Loucy (cell line): ENCODE results near the gene FOXP3.

ENCODE experiments used
- H2AFZ ChIP-seq: fragments of 200-600 bp; sonication (generic); 2 replicates; pipeline ENCODE4 v1.6.0; 2016; ENCODE audit warnings: antibody characterized with exemption, mild to moderate bottlenecking, low read length, moderate library complexity
- H3F3A ChIP-seq: fragments of 200-600 bp; 2 replicates; pipeline ENCODE4 v1.6.0; 2016; ENCODE audit warnings: antibody characterized with exemption, low read depth, mild to moderate bottlenecking
- H3K27me3 ChIP-seq: fragments of 200-600 bp; sonication (generic); 2 replicates; pipeline ENCODE4 v1.6.1; 2014; ENCODE audit warnings: low read length, mild to moderate bottlenecking; ENCODE audit not compliant: insufficient read depth, poor library complexity, severe bottlenecking
- H3K36me3 ChIP-seq: fragments of 200-600 bp; sonication (generic); 2 replicates; pipeline ENCODE4 v1.6.1; 2016; ENCODE audit warnings: low read length; ENCODE audit not compliant: insufficient read depth
- H3K4me1 ChIP-seq: fragments of 200-600 bp; sonication (generic); 2 replicates; pipeline ENCODE4 v1.5.1; 2014; ENCODE audit warnings: low read length, mild to moderate bottlenecking; ENCODE audit not compliant: insufficient read depth, poor library complexity, severe bottlenecking
- H3K4me2 ChIP-seq: fragments of 200-600 bp; sonication (generic); 2 replicates; pipeline ENCODE4 v1.6.0; 2014; ENCODE audit warnings: antibody characterized with exemption, low read length, low read depth, mild to moderate bottlenecking; ENCODE audit not compliant: poor library complexity, severe bottlenecking
- H3K4me3 ChIP-seq: fragments of 200-600 bp; sonication (generic); 2 replicates; pipeline ENCODE4 v1.5.1; 2014; ENCODE audit warnings: low read length, mild to moderate bottlenecking, mixed read lengths; ENCODE audit not compliant: poor library complexity, severe bottlenecking
- H3K79me2 ChIP-seq: fragments of 200-600 bp; sonication (generic); 2 replicates; pipeline ENCODE4 v1.6.1; 2014; ENCODE audit warnings: low read length; ENCODE audit not compliant: insufficient read depth
- H3K9ac ChIP-seq: fragments of 200-600 bp; sonication (generic); 2 replicates; pipeline ENCODE4 v1.6.0; 2014; ENCODE audit warnings: mild to moderate bottlenecking, low read depth, low read length, moderate library complexity; ENCODE audit not compliant: poor library complexity, severe bottlenecking
- H3K9me2 ChIP-seq: fragments of 200-600 bp; sonication (generic); replicated peaks from 2 replicates; pipeline ENCODE4 v1.6.1; 2016; ENCODE audit warnings: low read depth, low read length, mixed read lengths
- H3K9me3 ChIP-seq: fragments of 200-600 bp; sonication (generic); 2 replicates; pipeline ENCODE4 v1.6.1; 2014; ENCODE audit warnings: mild to moderate bottlenecking, antibody characterized with exemption, low read length, low read depth; ENCODE audit not compliant: insufficient read depth
- H4K20me1 ChIP-seq: fragments of 200-600 bp; sonication (generic); 2 replicates; pipeline ENCODE4 v1.6.0; 2014; ENCODE audit warnings: antibody characterized with exemption, low read length, mild to moderate bottlenecking; ENCODE audit not compliant: insufficient read depth, poor library complexity, severe bottlenecking
- CTCF ChIP-seq: fragments of 200-600 bp; sonication (generic); conservative IDR thresholded peaks from 2 replicates; pipeline ENCODE4 v1.5.1; 2014; ENCODE audit warnings: mild to moderate bottlenecking, antibody characterized with exemption, low read length
- EZH2phosphoT487 ChIP-seq: fragments of 200-600 bp; IDR thresholded peaks from 2 replicates; pipeline ENCODE4 v1.6.1; 2018; ENCODE audit warnings: antibody characterized with exemption, mild to moderate bottlenecking, moderate library complexity, borderline replicate concordance

Gene FOXP3

GRCh38 chrX:49208399-49208798, 56.1 kb downstream of the FOXP3 start:
- H3K9ac ChIP-seq: no peak overlapping the region
- no peak overlapping the region for H2AFZ ChIP-seq
- no peak overlapping the region for H3K4me3 ChIP-seq
- H3K4me2 ChIP-seq: no peak overlapping the region
- H3K4me1 ChIP-seq: no peaks in the 10 kb centered on the region
- H3K27me3 ChIP-seq: peaks cover 14% of the 10 kb centered on the region
- no peaks in the 10 kb centered on the region for H3K79me2 ChIP-seq
- TF ChIP-seq EZH2phosphoT487 (no peak), CTCF (no peak)
- H3K9me3 ChIP-seq: no peaks in the 10 kb centered on the region
- H3K36me3 ChIP-seq: no peaks in the 10 kb centered on the region
- H3F3A ChIP-seq: no peaks in the 10 kb centered on the region
- H3K9me2 ChIP-seq: no peaks in the 10 kb centered on the region
- H4K20me1 ChIP-seq: no peaks in the 10 kb centered on the region

GRCh38 chrX:49206543-49206942, 58.0 kb downstream of the FOXP3 start:
- Histone ChIP-seq H3K9me2 (no peaks in the 10 kb centered on the region), H2AFZ (no peak overlapping the region), H3K79me2 (no peaks in the 10 kb centered on the region), H4K20me1 (no peaks in the 10 kb centered on the region), H3K4me3 (no peak overlapping the region), H3K9ac (no peak overlapping the region), H3K9me3 (no peaks in the 10 kb centered on the region), H3K4me2 (no peak overlapping the region), H3K4me1 (no peaks in the 10 kb centered on the region), H3K36me3 (no peaks in the 10 kb centered on the region), H3F3A (no peaks in the 10 kb centered on the region), H3K27me3 (peaks cover 18% of the 10 kb centered on the region)
- TF ChIP-seq EZH2phosphoT487 (no peak), CTCF (no peak)

GRCh38 chrX:49205443-49205842, 59.1 kb downstream of the FOXP3 start:
- H3K4me3 ChIP-seq: no peak overlapping the region
- no peaks in the 10 kb centered on the region for H3F3A ChIP-seq
- no peak overlapping the region for H3K9ac ChIP-seq
- TF ChIP-seq EZH2phosphoT487: no peak
- no peak for TF ChIP-seq CTCF
- no peaks in the 10 kb centered on the region for H3K9me2 ChIP-seq
- no peak overlapping the region for H2AFZ ChIP-seq
- no peak overlapping the region for H3K4me2 ChIP-seq
- H3K79me2 ChIP-seq: no peaks in the 10 kb centered on the region
- H3K9me3 ChIP-seq: no peaks in the 10 kb centered on the region
- peaks cover 18% of the 10 kb centered on the region for H3K27me3 ChIP-seq
- H4K20me1 ChIP-seq: no peaks in the 10 kb centered on the region
- H3K4me1 ChIP-seq: no peaks in the 10 kb centered on the region
- no peaks in the 10 kb centered on the region for H3K36me3 ChIP-seq
